Measurements from ENCODE around the gene CD209.
"Not testable (repeated sequence)": the region's sequence is repeated elsewhere in the genome, so short reads cannot be mapped to it uniquely, and the experiment has no call there.

CD209 gene, protein sequence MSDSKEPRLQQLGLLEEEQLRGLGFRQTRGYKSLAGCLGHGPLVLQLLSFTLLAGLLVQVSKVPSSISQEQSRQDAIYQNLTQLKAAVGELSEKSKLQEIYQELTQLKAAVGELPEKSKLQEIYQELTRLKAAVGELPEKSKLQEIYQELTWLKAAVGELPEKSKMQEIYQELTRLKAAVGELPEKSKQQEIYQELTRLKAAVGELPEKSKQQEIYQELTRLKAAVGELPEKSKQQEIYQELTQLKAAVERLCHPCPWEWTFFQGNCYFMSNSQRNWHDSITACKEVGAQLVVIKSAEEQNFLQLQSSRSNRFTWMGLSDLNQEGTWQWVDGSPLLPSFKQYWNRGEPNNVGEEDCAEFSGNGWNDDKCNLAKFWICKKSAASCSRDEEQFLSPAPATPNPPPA

DNA sequence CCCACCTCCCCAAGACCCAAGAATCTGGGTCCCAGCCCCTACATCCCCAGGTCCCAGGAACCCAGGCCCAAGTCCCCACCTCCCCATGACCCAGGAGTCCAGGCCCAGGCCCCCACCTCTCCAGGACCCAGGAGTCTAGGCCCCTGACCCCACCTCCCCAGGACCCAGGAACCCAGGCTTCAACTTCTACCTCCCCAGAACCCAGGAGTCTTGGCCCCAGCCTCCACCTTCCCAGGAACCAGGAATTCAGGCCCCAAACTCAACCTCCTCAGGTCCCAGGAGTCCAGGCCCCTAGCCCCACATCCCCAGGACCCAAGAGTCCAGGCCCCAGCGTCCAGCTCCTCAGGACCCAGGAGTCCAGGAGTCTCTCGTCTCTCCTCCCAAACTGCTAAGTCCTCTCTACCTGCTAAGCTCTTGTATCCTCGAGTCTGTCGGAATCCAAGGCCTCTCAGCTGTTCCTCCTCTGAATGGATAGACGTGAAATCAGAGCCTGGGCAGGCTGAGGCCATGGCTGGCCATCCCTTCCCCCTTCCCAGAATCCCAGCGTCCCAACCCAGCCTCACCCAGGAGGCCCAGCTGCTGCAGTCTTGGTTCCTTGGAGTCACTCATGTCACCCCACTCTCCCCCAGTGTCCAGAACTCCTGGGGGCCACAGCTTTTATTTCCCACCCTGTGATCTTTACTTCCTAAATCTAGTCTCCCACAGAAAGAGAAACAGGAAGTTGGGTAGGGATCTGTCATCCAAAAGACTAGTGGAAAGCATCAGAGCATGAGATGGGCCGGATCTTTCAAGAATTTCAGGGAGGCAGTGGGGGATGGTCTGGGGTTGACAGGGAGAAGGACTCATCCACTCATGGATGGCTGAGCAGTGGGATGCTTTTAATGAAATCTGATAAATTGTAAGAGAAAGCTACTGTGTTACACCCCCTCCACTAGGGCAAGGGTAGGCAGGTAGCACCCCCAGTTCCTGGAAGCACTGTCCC lies at the start of gene CD209:
Gene CD209 (minus strand): TSS at position 632 of the 982 bp plus-strand sequence. CDS start 23 bp downstream, at position 609.
- no peak for DNase-seq (ENCODE audit: low read depth)
- TF ChIP-seq, protein P1, sequence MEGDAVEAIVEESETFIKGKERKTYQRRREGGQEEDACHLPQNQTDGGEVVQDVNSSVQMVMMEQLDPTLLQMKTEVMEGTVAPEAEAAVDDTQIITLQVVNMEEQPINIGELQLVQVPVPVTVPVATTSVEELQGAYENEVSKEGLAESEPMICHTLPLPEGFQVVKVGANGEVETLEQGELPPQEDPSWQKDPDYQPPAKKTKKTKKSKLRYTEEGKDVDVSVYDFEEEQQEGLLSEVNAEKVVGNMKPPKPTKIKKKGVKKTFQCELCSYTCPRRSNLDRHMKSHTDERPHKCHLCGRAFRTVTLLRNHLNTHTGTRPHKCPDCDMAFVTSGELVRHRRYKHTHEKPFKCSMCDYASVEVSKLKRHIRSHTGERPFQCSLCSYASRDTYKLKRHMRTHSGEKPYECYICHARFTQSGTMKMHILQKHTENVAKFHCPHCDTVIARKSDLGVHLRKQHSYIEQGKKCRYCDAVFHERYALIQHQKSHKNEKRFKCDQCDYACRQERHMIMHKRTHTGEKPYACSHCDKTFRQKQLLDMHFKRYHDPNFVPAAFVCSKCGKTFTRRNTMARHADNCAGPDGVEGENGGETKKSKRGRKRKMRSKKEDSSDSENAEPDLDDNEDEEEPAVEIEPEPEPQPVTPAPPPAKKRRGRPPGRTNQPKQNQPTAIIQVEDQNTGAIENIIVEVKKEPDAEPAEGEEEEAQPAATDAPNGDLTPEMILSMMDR (IDR thresholded peaks at IDR 0.05; ENCODE audit: control insufficient read depth, extremely low read depth, insufficient read depth), result no peak
- H3K4me3 ChIP-seq (ENCODE audit: low read depth, low read length), result no peak within 1 kb of the TSS

DNA sequence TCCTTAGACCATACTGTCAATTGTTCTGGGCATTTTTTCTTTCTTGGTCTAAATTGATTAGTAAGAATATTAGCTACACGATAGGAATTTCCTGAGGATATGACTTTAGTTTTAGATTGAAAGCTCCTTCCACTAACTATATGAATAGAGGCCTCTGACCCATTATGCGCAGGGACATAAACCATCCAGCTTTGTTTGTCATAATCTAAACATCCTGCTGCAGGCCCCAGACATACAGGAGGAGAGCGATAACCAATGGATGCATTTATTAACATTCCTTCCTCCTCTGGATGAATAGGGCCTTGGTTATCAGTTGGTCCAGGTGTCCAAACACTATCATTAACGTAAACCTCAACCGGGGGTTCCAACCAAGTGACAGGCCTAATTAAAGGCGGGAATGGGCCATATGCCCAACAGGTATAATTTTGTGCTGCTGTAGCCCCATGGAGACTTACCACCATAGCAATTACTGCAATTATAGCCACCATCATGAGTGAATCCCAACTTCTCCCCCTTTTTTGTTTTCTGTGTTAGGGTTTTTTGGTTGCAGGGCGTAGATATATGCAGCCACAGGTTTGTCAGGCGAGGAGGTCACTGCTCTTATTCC lies 48.3 kb upstream of the CD209 start:
- H3K4me3 ChIP-seq (ENCODE audit: low read depth, low read length), result no peak overlapping the region
- DNase-seq (ENCODE audit: low read depth), result no peak
- TF ChIP-seq, protein P1 (IDR thresholded peaks at IDR 0.05; ENCODE audit: control insufficient read depth, extremely low read depth, insufficient read depth), result no peak

DNA sequence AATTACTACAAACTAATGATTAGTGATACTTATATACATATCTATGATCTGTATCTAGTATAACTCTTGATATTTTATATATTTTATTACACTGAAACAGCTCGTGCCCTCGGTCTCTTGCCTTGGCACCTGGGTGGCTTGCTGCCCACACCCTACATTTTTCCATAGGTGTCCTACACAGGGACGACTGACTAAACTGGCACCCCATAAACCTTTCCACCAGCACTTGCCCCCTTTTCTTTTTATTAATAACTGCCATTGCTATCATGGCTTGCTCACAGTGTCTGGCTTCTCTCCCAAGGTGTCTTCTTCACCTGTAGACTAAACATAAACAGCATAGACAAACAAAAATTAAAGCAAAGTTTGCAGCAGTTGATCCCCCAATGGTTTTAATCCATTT lies 46.2 kb upstream of the CD209 start:
- no peak overlapping the region for H3K4me3 ChIP-seq (ENCODE audit: low read depth, low read length)
- DNase-seq (ENCODE audit: low read depth), result no peak
- TF ChIP-seq, protein P1 (IDR thresholded peaks at IDR 0.05; ENCODE audit: control insufficient read depth, extremely low read depth, insufficient read depth), result no peak

DNA sequence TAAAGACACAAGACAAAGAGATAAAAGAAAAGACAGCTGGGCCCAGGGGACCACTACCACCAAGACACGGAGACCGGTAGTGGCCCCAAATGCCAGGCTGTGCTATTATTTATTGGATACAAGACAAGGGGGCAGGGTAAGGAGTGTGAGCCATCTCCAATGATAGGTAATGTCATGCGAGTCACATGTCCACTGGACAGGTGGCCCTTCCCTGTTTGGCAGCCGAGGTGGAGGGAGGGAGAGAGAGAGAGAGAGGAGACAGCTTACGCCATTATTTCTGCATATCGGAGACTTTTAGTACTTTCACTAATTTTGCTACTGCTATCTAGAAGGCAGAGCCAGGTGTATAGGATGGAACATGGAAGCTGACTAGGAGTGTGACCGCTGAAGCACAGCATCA lies 45.4 kb upstream of the CD209 start:
- not testable (repeated sequence) for H3K4me3 ChIP-seq (ENCODE audit: low read depth, low read length); DNase-seq (ENCODE audit: low read depth)

DNA sequence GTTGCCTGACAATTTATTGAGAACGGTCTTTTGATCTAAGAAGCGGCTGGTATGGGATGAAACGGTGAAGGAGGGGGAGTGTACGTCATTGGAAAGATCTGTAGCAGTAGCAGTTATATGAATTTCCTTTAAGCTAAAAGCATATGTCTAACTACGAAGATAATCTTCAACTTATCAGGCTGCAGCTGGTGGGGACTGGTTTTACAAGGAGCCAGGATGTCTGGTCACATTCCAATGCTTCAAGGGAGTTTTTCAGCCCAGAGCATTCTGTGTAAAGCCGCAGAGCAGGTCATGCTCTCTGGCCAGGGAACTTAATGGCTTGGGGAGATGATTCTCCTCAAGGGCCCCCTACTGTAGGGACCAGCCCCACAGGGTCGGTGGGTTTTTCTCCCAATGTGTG lies 44.9 kb upstream of the CD209 start:
- DNase-seq (ENCODE audit: low read depth), result no peak
- TF ChIP-seq, protein P1 (IDR thresholded peaks at IDR 0.05; ENCODE audit: control insufficient read depth, extremely low read depth, insufficient read depth), result no peak

DNA sequence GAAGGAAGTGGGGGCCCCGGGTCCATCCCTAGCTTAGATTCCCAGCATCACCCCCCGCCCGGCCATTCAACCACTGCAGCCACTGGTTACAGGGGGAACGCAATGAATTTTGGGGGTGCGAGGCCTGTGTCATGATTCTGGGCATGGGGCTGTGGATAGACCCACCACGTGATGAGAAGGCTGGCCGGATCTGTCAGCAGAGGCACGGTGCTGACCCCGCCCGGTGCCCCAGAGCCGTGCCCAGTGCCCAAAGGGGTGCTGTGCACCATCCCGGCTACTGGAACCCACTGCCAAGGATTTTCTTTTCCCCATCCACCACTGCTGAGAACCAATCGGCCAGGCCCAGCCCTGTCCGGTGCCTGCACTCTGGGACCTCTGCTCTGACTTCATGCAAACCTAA lies 43.1 kb upstream of the CD209 start:
- no peak overlapping the region for H3K4me3 ChIP-seq (ENCODE audit: low read depth, low read length)
- TF ChIP-seq, protein P1 (IDR thresholded peaks at IDR 0.05; ENCODE audit: control insufficient read depth, extremely low read depth, insufficient read depth), result no peak
- no peak for DNase-seq (ENCODE audit: low read depth)

More for the DNA sequence above, 44.9 kb upstream of the CD209 start:
- H3K4me3 ChIP-seq (ENCODE audit: low read depth, low read length), result no peak overlapping the region

DNA sequence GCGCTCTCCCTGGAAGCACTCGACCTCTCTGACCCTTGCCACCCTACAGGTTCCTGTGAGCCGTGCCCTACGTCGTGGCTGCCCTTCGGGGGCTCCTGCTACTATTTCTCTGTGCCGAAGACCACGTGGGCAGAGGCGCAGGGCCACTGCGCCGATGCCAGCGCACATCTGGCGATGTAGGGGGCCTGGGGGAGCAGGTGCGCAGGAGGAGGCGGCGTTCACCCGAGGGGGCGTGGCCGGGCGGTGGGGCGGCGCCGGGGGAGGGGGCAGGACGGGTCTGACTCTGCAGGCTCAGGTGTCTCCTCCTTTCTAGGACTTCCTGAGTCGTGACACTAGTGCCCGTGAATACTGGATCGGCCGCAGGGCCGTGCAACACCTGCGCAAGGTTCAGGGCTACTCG lies 42.1 kb upstream of the CD209 start:
- TF ChIP-seq, protein P1 (IDR thresholded peaks at IDR 0.05; ENCODE audit: control insufficient read depth, extremely low read depth, insufficient read depth), result no peak
- no peak for DNase-seq (ENCODE audit: low read depth)
- H3K4me3 ChIP-seq (ENCODE audit: low read depth, low read length), result no peak overlapping the region
